Measurements from ENCODE around the gene SERPINC1.
"Not testable (repeated sequence)": the region's sequence is repeated elsewhere in the genome, so short reads cannot be mapped to it uniquely, and the experiment has no call there.

Gene SERPINC1

GRCh38 chr1:173917149-173917548, at the start of gene SERPINC1:
SERPINC1 (minus strand) TSS chr1:173917327; CDS start chr1:173917259, 68 bp downstream.
- DNase-seq, result no peak

GRCh38 chr1:173965896-173966295, 48.8 kb upstream of the SERPINC1 start:
- DNase-seq, result not testable (repeated sequence)

- DNase-seq, result no peak
These were observed 46.4 kb upstream of the SERPINC1 start for GRCh38 chr1:173963477-173963876.

- DNase-seq, result no peak
These were observed 43.5 kb upstream of the SERPINC1 start for GRCh38 chr1:173960625-173961024.

- no peak for DNase-seq
These were observed 37.1 kb upstream of the SERPINC1 start for GRCh38 chr1:173954179-173954578.

- DNase-seq, result no peak
These were observed 31.5 kb upstream of the SERPINC1 start for GRCh38 chr1:173948594-173948993.

GRCh38 chr1:173946380-173946921, 29.3 kb upstream of the SERPINC1 start:
- DNase-seq, result no peak

GRCh38 chr1:173937062-173937461, 19.9 kb upstream of the SERPINC1 start:
- no peak for DNase-seq

GRCh38 chr1:173934440-173934839, 17.3 kb upstream of the SERPINC1 start:
- DNase-seq, result no peak

GRCh38 chr1:173930541-173930940, 13.4 kb upstream of the SERPINC1 start:
- not testable (repeated sequence) for DNase-seq

GRCh38 chr1:173925306-173926242, 8.4 kb upstream of the SERPINC1 start:
- no peak for DNase-seq

- no peak for DNase-seq
These were observed 3.7 kb upstream of the SERPINC1 start for GRCh38 chr1:173920861-173921260.

- DNase-seq, result no peak
These were observed 737 bp upstream of the SERPINC1 start for GRCh38 chr1:173917635-173918493.

- DNase-seq, result no peak
These were observed 460 bp downstream of the SERPINC1 start for GRCh38 chr1:173916667-173917066.

GRCh38 chr1:173915596-173915995, 1.5 kb downstream of the SERPINC1 start:
- no peak for DNase-seq

GRCh38 chr1:173914366-173914871, 2.7 kb downstream of the SERPINC1 start:
- DNase-seq, result no peak

GRCh38 chr1:173913111-173913510, 4.0 kb downstream of the SERPINC1 start:
- DNase-seq, result no peak

- no peak for DNase-seq
These were observed 13.1 kb downstream of the SERPINC1 start for GRCh38 chr1:173903827-173904531.

GRCh38 chr1:173900992-173901391, 16.1 kb downstream of the SERPINC1 start:
- no peak for DNase-seq

GRCh38 chr1:173900427-173900826, 16.7 kb downstream of the SERPINC1 start:
- DNase-seq, result no peak

GRCh38 chr1:173894189-173894588, 22.9 kb downstream of the SERPINC1 start:
- no peak for DNase-seq

GRCh38 chr1:173893611-173894010, 23.5 kb downstream of the SERPINC1 start:
- no peak for DNase-seq

Measured in NCI-H2081 treated with DMSO at 0.1 percent for 48 hours (cell line).